Measurements from ENCODE around the gene CCDC157.

Gene CCDC157

GRCh38 chr22:30423301-30423958 is 66.6 kb downstream of the CCDC157 start:
- H3K79me1 ChIP-seq (ENCODE audit: low read length): peaks cover 3% of the 10 kb centered on the region
- no peak overlapping the region for H4K8ac ChIP-seq (ENCODE audit: low read depth, low read length)
- H3K4me2 ChIP-seq (ENCODE audit: low read length): peak overlapping the region; percentile 92
- H3K79me2 ChIP-seq (ENCODE audit: control insufficient read depth, insufficient read depth, low read length): no peaks in the 10 kb centered on the region
- H3K23ac ChIP-seq (ENCODE audit: low read length): peak overlapping the region; percentile 7
- peak overlapping the region; percentile 5 for H2BK120ac ChIP-seq (ENCODE audit: low read depth, low read length)
- peak overlapping the region; percentile 69 for H3K4me3 ChIP-seq (ENCODE audit: low read length)
- H3K18ac ChIP-seq (ENCODE audit: low read length): peak overlapping the region; percentile 81
- peak overlapping the region; percentile 90 for H4K5ac ChIP-seq (ENCODE audit: low read length)
- H2BK15ac ChIP-seq (replicated peaks; ENCODE audit: low read depth): no peak overlapping the region
- no peaks in the 10 kb centered on the region for H3K27me3 ChIP-seq (ENCODE audit: insufficient read depth, low read length, poor library complexity)
- peak overlapping the region; percentile 98 for H2BK5ac ChIP-seq (ENCODE audit: low read length)
- DNase-seq: no peak
- peak overlapping the region; percentile 83 for H3K4ac ChIP-seq (ENCODE audit: low read depth, low read length)
- peak overlapping the region; percentile 93 for H3K9ac ChIP-seq (ENCODE audit: low read length)
- peak overlapping the region; percentile 97 for H3K56ac ChIP-seq (ENCODE audit: low read length)
- H2AK5ac ChIP-seq (ENCODE audit: low read length): peak overlapping the region; percentile 81
- no peaks in the 10 kb centered on the region for H3K36me3 ChIP-seq (ENCODE audit: control insufficient read depth, insufficient read depth, low read length)
- WGBS (ENCODE audit: extremely low coverage, insufficient coverage, low lambda C conversion rate): no CpG with 5 or more reads among the region's 45 CpGs
- H3K27ac ChIP-seq (ENCODE audit: low read depth, low read length): peak overlapping the region; percentile 99
- peaks cover 17% of the 10 kb centered on the region for H3K4me1 ChIP-seq (ENCODE audit: control insufficient read depth, low read depth, low read length)

DNA sequence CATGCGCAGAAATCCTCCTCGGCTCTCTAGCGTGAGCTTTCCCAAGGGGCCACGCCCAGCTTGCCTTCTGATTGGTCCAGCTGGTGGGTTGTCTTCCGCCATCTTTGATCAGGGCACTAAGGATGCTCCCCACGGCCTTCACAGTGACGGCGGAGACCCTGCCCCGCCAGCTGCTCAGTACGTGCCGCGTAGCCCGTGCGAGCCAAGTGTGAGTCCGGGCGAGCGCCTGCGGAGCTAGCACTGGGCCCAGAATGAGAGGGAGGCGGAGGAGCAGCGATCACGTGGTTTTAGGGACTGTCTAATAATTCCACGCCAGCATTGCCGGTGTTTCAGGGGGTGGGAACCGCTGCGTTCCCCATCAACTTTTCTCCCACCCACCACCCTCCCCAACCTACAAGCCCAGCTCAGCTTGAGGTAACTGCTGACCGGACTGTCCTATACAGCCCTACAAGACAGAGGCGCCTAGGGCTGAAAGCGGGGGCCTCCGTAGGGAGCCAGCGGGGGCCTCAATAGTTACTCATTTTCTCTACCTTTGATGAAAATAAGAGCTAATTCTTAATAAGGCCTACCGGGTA is 67.2 kb downstream of the CCDC157 start:
- Histone ChIP-seq H3K56ac (ENCODE audit: low read length) (peak overlapping the region; percentile 97), H3K27me3 (ENCODE audit: insufficient read depth, low read length, poor library complexity) (no peaks in the 10 kb centered on the region), H3K23ac (ENCODE audit: low read length) (no peak overlapping the region), H3K4ac (ENCODE audit: low read depth, low read length) (no peak overlapping the region), H4K8ac (ENCODE audit: low read depth, low read length) (no peak overlapping the region), H3K4me3 (ENCODE audit: low read length) (peak overlapping the region; percentile 10), H3K9ac (ENCODE audit: low read length) (peak overlapping the region; percentile 93), H3K4me2 (ENCODE audit: low read length) (peak overlapping the region; percentile 28), H3K18ac (ENCODE audit: low read length) (peak overlapping the region; percentile 20), H3K27ac (ENCODE audit: low read depth, low read length) (peak overlapping the region; percentile 68), H3K36me3 (ENCODE audit: control insufficient read depth, insufficient read depth, low read length) (no peaks in the 10 kb centered on the region), H2BK120ac (ENCODE audit: low read depth, low read length) (no peak overlapping the region), H2BK5ac (ENCODE audit: low read length) (peak overlapping the region; percentile 11), H3K79me1 (ENCODE audit: low read length) (peaks cover 3% of the 10 kb centered on the region), H2BK15ac (replicated peaks; ENCODE audit: low read depth) (no peak overlapping the region), H4K5ac (ENCODE audit: low read length) (peak overlapping the region; percentile 47), H3K79me2 (ENCODE audit: control insufficient read depth, insufficient read depth, low read length) (no peaks in the 10 kb centered on the region), H3K4me1 (ENCODE audit: control insufficient read depth, low read depth, low read length) (peaks cover 17% of the 10 kb centered on the region), H2AK5ac (ENCODE audit: low read length) (no peak overlapping the region)
- peak; percentile 100 for DNase-seq
- WGBS (ENCODE audit: extremely low coverage, insufficient coverage, low lambda C conversion rate): no CpG with 5 or more reads among the region's 31 CpGs

GRCh38 chr22:30424534-30425326 is 67.9 kb downstream of the CCDC157 start:
- no peak overlapping the region for H2BK15ac ChIP-seq (replicated peaks; ENCODE audit: low read depth)
- no peaks in the 10 kb centered on the region for H3K36me3 ChIP-seq (ENCODE audit: control insufficient read depth, insufficient read depth, low read length)
- H3K23ac ChIP-seq (ENCODE audit: low read length): no peak overlapping the region
- H3K9ac ChIP-seq (ENCODE audit: low read length): peak overlapping the region; percentile 65
- H2AK5ac ChIP-seq (ENCODE audit: low read length): no peak overlapping the region
- H4K8ac ChIP-seq (ENCODE audit: low read depth, low read length): no peak overlapping the region
- H3K18ac ChIP-seq (ENCODE audit: low read length): peak overlapping the region; percentile 20
- H3K4me1 ChIP-seq (ENCODE audit: control insufficient read depth, low read depth, low read length): peaks cover 17% of the 10 kb centered on the region
- no peak overlapping the region for H2BK120ac ChIP-seq (ENCODE audit: low read depth, low read length)
- no CpG with 5 or more reads among the region's 20 CpGs for WGBS (ENCODE audit: extremely low coverage, insufficient coverage, low lambda C conversion rate)
- no peaks in the 10 kb centered on the region for H3K27me3 ChIP-seq (ENCODE audit: insufficient read depth, low read length, poor library complexity)
- DNase-seq: peak; percentile 63
- peaks cover 3% of the 10 kb centered on the region for H3K79me1 ChIP-seq (ENCODE audit: low read length)
- H2BK5ac ChIP-seq (ENCODE audit: low read length): peak overlapping the region; percentile 11
- peak overlapping the region; percentile 10 for H3K4me3 ChIP-seq (ENCODE audit: low read length)
- peak overlapping the region; percentile 64 for H3K4ac ChIP-seq (ENCODE audit: low read depth, low read length)
- H4K5ac ChIP-seq (ENCODE audit: low read length): peak overlapping the region; percentile 47
- no peaks in the 10 kb centered on the region for H3K79me2 ChIP-seq (ENCODE audit: control insufficient read depth, insufficient read depth, low read length)
- H3K56ac ChIP-seq (ENCODE audit: low read length): peak overlapping the region; percentile 88
- peak overlapping the region; percentile 28 for H3K4me2 ChIP-seq (ENCODE audit: low read length)
- H3K27ac ChIP-seq (ENCODE audit: low read depth, low read length): peak overlapping the region; percentile 68

GRCh38 chr22:30425327-30425615 is 68.5 kb downstream of the CCDC157 start:
- Histone ChIP-seq H3K27ac (ENCODE audit: low read depth, low read length) (no peak overlapping the region), H3K23ac (ENCODE audit: low read length) (no peak overlapping the region), H2BK15ac (replicated peaks; ENCODE audit: low read depth) (no peak overlapping the region)

DNA sequence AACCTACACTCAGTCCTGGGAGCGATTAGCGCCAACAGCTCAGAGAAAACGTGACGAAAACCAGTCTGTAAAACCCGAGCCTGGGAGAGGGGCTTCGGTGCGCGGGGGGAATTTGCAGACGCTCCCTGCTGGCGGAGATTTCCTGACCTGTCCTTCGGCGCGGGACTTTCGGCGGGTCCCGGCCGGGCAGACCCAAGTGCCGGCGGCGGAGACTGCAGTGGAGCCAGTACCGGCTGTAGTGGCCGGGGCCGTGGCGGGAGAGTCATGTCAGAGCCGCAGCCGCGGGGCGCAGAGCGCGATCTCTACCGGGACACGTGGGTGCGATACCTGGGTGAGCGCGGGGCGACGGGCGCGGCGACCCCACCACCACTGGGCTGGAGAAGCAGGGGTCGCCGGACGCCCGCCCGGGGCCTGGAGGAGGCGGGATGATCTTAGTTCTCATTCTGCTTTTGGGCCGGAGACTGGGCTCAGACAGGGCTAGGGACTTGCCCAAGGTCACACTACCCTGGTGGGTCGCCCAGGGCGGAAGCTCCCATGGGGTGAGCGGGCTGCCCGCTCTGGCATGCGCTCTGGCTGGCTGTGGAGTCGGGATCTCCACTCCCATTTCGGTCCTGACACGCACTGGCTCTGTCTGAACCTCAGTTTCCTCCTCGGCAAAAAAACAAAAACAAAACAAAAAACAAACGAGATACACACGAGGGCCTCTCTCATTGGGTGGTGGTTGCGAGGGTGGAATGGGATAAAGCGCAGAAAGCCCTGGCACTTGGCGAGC is 69.0 kb downstream of the CCDC157 start, which contains the start of gene MTFP1:
Gene MTFP1 (plus strand): TSS at position 153 of the 772 bp plus-strand sequence. CDS start 112 bp downstream, at position 265.
- Histone ChIP-seq H3K23ac (ENCODE audit: low read length) (no peak within 1 kb of the TSS), H4K8ac (ENCODE audit: low read depth, low read length) (no peak within 1 kb of the TSS), H3K4me2 (ENCODE audit: low read length) (peak within 1 kb of the TSS; percentile 30), H3K4me1 (ENCODE audit: control insufficient read depth, low read depth, low read length) (peaks cover 17% of the 10 kb centered on the region), H3K4me3 (ENCODE audit: low read length) (peak within 1 kb of the TSS; percentile 63), H3K18ac (ENCODE audit: low read length) (peak within 1 kb of the TSS; percentile 84), H4K5ac (ENCODE audit: low read length) (peak within 1 kb of the TSS; percentile 47), H2BK5ac (ENCODE audit: low read length) (no peak within 1 kb of the TSS), H2BK15ac (replicated peaks; ENCODE audit: low read depth) (no peak within 1 kb of the TSS), H3K9ac (ENCODE audit: low read length) (peak within 1 kb of the TSS; percentile 82), H3K27me3 (ENCODE audit: insufficient read depth, low read length, poor library complexity) (no peaks in the 10 kb centered on the region), H2BK120ac (ENCODE audit: low read depth, low read length) (no peak within 1 kb of the TSS), H3K36me3 (ENCODE audit: control insufficient read depth, insufficient read depth, low read length) (no peaks in the 10 kb centered on the region), H3K79me1 (ENCODE audit: low read length) (peaks cover 3% of the 10 kb centered on the region), H2AK5ac (ENCODE audit: low read length) (no peak within 1 kb of the TSS), H3K27ac (ENCODE audit: low read depth, low read length) (peak within 1 kb of the TSS; percentile 83), H3K4ac (ENCODE audit: low read depth, low read length) (peak within 1 kb of the TSS; percentile 64), H3K79me2 (ENCODE audit: control insufficient read depth, insufficient read depth, low read length) (no peaks in the 10 kb centered on the region), H3K56ac (ENCODE audit: low read length) (peak within 1 kb of the TSS; percentile 95)
- DNase-seq: peak; percentile 95
- no CpG with 5 or more reads among the region's 61 CpGs for WGBS (ENCODE audit: extremely low coverage, insufficient coverage, low lambda C conversion rate)

More at GRCh38 chr22:30425327-30425615, 68.5 kb downstream of the CCDC157 start:
- no peak overlapping the region for H3K18ac ChIP-seq (ENCODE audit: low read length)
- no peak overlapping the region for H2AK5ac ChIP-seq (ENCODE audit: low read length)
- no peak overlapping the region for H2BK5ac ChIP-seq (ENCODE audit: low read length)
- H3K36me3 ChIP-seq (ENCODE audit: control insufficient read depth, insufficient read depth, low read length): no peaks in the 10 kb centered on the region
- H3K79me1 ChIP-seq (ENCODE audit: low read length): peaks cover 3% of the 10 kb centered on the region
- peak overlapping the region; percentile 60 for H3K9ac ChIP-seq (ENCODE audit: low read length)
- no peak overlapping the region for H4K8ac ChIP-seq (ENCODE audit: low read depth, low read length)
- peak overlapping the region; percentile 22 for H3K4me3 ChIP-seq (ENCODE audit: low read length)
- H3K56ac ChIP-seq (ENCODE audit: low read length): peak overlapping the region; percentile 95
- no peak for DNase-seq
- no peak overlapping the region for H4K5ac ChIP-seq (ENCODE audit: low read length)
- peaks cover 17% of the 10 kb centered on the region for H3K4me1 ChIP-seq (ENCODE audit: control insufficient read depth, low read depth, low read length)
- H2BK120ac ChIP-seq (ENCODE audit: low read depth, low read length): no peak overlapping the region
- no peaks in the 10 kb centered on the region for H3K27me3 ChIP-seq (ENCODE audit: insufficient read depth, low read length, poor library complexity)
- no CpG with 5 or more reads among the region's 9 CpGs for WGBS (ENCODE audit: extremely low coverage, insufficient coverage, low lambda C conversion rate)
- H3K4me2 ChIP-seq (ENCODE audit: low read length): peak overlapping the region; percentile 30
- H3K4ac ChIP-seq (ENCODE audit: low read depth, low read length): no peak overlapping the region
- no peaks in the 10 kb centered on the region for H3K79me2 ChIP-seq (ENCODE audit: control insufficient read depth, insufficient read depth, low read length)

Measured in mesendoderm (in vitro differentiated cells).